ENCODE data around the gene KLHL26.

GRCh38 chr19:18683958-18684641 is 47.3 kb downstream of the KLHL26 start:
- TF ChIP-seq CTCF (conservative IDR thresholded peaks at IDR 0.05; ENCODE audit: low read depth, low read length), result no peak
- TF ChIP-seq EZH2 (IDR thresholded peaks at IDR 0.05; ENCODE audit: low read length, unreplicated experiment), result no peak
